ENCODE results near the gene FAM174C.
A peak's percentile ranks its signal among the peaks of the same experiment; 100 is the strongest.

The FAM174C gene

GRCh38 chr19:1249298-1249989 is 25.9 kb upstream of the FAM174C start:
- peak in 55 of 56 donors; percentile 54 to 95 (median 86) for DNase-seq

GRCh38 chr19:1249990-1250436 is 25.3 kb upstream of the FAM174C start:
- no peak for DNase-seq

- peak in 49 of 56 donors; percentile 19 to 76 (median 47) for DNase-seq
These were observed 24.7 kb upstream of the FAM174C start for GRCh38 chr19:1250437-1251260.

GRCh38 chr19:1251330-1252220 is 23.8 kb upstream of the FAM174C start:
- DNase-seq: peak in 44 of 56 donors; percentile 27 to 83 (median 54)

- peak in 54 of 56 donors; percentile 68 to 97 (median 85) for DNase-seq
These were observed 23.0 kb upstream of the FAM174C start for GRCh38 chr19:1252221-1252820.

GRCh38 chr19:1252821-1253513 is 22.4 kb upstream of the FAM174C start:
- peak; percentile 42 to 98 (median 89) for DNase-seq

GRCh38 chr19:1253514-1254080 is 21.7 kb upstream of the FAM174C start:
- peak in 2 of 56 donors; percentile 54 to 66 for DNase-seq

GRCh38 chr19:1254081-1254527 is 21.2 kb upstream of the FAM174C start:
- peak in 32 of 56 donors; percentile 18 to 81 (median 48) for DNase-seq

- DNase-seq: peak in 1 of 56 donors; percentile 32
These were observed 20.7 kb upstream of the FAM174C start for GRCh38 chr19:1254530-1255185.

GRCh38 chr19:1255186-1256161 is 19.9 kb upstream of the FAM174C start:
- DNase-seq: peak in 54 of 56 donors; percentile 26 to 94 (median 81)

GRCh38 chr19:1256646-1257474 is 18.5 kb upstream of the FAM174C start:
- peak in 1 of 56 donors; percentile 37 for DNase-seq

- DNase-seq: no peak
These were observed 17.7 kb upstream of the FAM174C start for GRCh38 chr19:1257475-1258162.

- DNase-seq: peak in 1 of 56 donors; percentile 9
These were observed 17.2 kb upstream of the FAM174C start for GRCh38 chr19:1258163-1258492.

GRCh38 chr19:1258707-1259205 is 16.6 kb upstream of the FAM174C start:
- no peak for DNase-seq

GRCh38 chr19:1259206-1259875 is 16.0 kb upstream of the FAM174C start:
- DNase-seq: peak in 13 of 56 donors; percentile 8 to 57 (median 20)

Data from amygdala (tissue), 56 donors.